ENCODE results near the gene RMI2. TPM values are rescaled to one million over a fixed set of nuclear protein-coding genes. Genes with fewer than 3 reads are reported as not detected.

Gene RMI2
- total RNA-seq, 1 donor from 2014 or later, result 41.9 TPM

GRCh38 chr16:11302977-11303376 is 42.3 kb upstream of the RMI2 start:
- Mint-ChIP-seq H3K4me3 (no peak overlapping the region), H3K27ac (ENCODE audit: unreplicated experiment) (no peak overlapping the region), H3K9me3 (no peaks in the 10 kb centered on the region), H3K27me3 (ENCODE audit: low read depth) (no peaks in the 10 kb centered on the region), H3K36me3 (ENCODE audit: low read depth) (no peaks in the 10 kb centered on the region), H3K4me1 (no peaks in the 10 kb centered on the region)
- TF ChIP-seq, protein P1, sequence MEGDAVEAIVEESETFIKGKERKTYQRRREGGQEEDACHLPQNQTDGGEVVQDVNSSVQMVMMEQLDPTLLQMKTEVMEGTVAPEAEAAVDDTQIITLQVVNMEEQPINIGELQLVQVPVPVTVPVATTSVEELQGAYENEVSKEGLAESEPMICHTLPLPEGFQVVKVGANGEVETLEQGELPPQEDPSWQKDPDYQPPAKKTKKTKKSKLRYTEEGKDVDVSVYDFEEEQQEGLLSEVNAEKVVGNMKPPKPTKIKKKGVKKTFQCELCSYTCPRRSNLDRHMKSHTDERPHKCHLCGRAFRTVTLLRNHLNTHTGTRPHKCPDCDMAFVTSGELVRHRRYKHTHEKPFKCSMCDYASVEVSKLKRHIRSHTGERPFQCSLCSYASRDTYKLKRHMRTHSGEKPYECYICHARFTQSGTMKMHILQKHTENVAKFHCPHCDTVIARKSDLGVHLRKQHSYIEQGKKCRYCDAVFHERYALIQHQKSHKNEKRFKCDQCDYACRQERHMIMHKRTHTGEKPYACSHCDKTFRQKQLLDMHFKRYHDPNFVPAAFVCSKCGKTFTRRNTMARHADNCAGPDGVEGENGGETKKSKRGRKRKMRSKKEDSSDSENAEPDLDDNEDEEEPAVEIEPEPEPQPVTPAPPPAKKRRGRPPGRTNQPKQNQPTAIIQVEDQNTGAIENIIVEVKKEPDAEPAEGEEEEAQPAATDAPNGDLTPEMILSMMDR (conservative IDR thresholded peaks at IDR 0.05), result no peak
- DNase-seq (ENCODE audit: low read depth, low spot score), result no peak

DNA sequence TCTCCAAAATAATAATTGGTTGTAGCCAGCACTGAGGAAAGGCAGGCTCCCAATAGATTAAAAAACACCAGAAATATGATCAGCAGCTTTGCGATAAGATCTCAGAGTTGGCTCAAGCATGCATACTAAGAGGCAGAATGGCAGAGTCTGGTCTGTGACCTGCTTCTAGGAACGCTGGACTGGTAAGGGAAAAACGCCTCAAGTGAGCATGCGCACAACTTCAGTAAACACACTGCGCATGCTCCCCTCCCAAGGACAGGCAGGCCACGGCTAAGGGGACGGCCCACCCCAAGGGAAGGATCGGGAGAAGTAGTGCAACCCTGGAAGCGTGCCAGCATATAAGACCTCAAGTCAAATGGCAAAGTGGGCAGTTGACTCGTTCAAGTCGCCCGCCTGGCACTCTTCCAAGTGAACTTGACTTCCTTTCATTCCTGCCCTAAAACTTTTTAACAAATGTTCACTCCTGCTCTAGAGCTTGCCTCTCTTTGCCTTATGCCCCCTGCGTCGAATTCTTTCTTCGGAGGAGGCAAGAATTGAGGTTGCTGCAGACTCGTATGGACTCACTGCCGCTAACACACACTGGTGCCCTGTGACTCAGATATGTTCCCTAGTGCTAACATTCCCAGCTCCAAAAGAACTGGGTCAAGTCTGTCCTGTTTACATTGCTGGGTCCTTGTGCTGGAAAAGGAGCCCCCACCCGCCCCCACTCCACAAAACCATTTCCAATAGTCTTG is 41.7 kb upstream of the RMI2 start:
- Mint-ChIP-seq H3K27ac (ENCODE audit: unreplicated experiment) (no peak overlapping the region), H3K9me3 (no peaks in the 10 kb centered on the region), H3K4me3 (no peak overlapping the region), H3K36me3 (ENCODE audit: low read depth) (no peaks in the 10 kb centered on the region), H3K4me1 (no peaks in the 10 kb centered on the region), H3K27me3 (ENCODE audit: low read depth) (no peaks in the 10 kb centered on the region)
- no peak for DNase-seq (ENCODE audit: low read depth, low spot score)
- TF ChIP-seq, protein P1 (conservative IDR thresholded peaks at IDR 0.05), result no peak

GRCh38 chr16:11306381-11306780 is 38.9 kb upstream of the RMI2 start:
- Mint-ChIP-seq H3K36me3 (ENCODE audit: low read depth) (no peaks in the 10 kb centered on the region), H3K9me3 (no peaks in the 10 kb centered on the region), H3K4me1 (peaks cover 4% of the 10 kb centered on the region), H3K27me3 (ENCODE audit: low read depth) (no peaks in the 10 kb centered on the region), H3K27ac (ENCODE audit: unreplicated experiment) (no peak overlapping the region), H3K4me3 (no peak overlapping the region)
- TF ChIP-seq, protein P1 (conservative IDR thresholded peaks at IDR 0.05), result no peak
- DNase-seq (ENCODE audit: low read depth, low spot score), result no peak

- H3K4me3 Mint-ChIP-seq, result no peak overlapping the region
- no peaks in the 10 kb centered on the region for H3K27me3 Mint-ChIP-seq (ENCODE audit: low read depth)
- H3K4me1 Mint-ChIP-seq, result peaks cover 4% of the 10 kb centered on the region
- DNase-seq (ENCODE audit: low read depth, low spot score), result no peak
- H3K27ac Mint-ChIP-seq (ENCODE audit: unreplicated experiment), result no peak overlapping the region
- no peaks in the 10 kb centered on the region for H3K9me3 Mint-ChIP-seq
- TF ChIP-seq, protein P1 (conservative IDR thresholded peaks at IDR 0.05), result no peak
- no peaks in the 10 kb centered on the region for H3K36me3 Mint-ChIP-seq (ENCODE audit: low read depth)
Observed at GRCh38 chr16:11306997-11307638, 38.1 kb upstream of the RMI2 start.

- H3K4me1 Mint-ChIP-seq, result peaks cover 6% of the 10 kb centered on the region
- TF ChIP-seq, protein P1 (conservative IDR thresholded peaks at IDR 0.05), result no peak
- no peak for DNase-seq (ENCODE audit: low read depth, low spot score)
- H3K36me3 Mint-ChIP-seq (ENCODE audit: low read depth), result no peaks in the 10 kb centered on the region
- H3K27ac Mint-ChIP-seq (ENCODE audit: unreplicated experiment), result no peak overlapping the region
- no peaks in the 10 kb centered on the region for H3K27me3 Mint-ChIP-seq (ENCODE audit: low read depth)
- no peak overlapping the region for H3K4me3 Mint-ChIP-seq
- no peaks in the 10 kb centered on the region for H3K9me3 Mint-ChIP-seq
Observed at GRCh38 chr16:11307639-11308492, 37.4 kb upstream of the RMI2 start.
